IPS-18a (cell line): ENCODE results near the gene CCDC92B.
A peak's percentile ranks its signal among the peaks of the same experiment; 100 is the strongest.

Experiments
- H3K27ac ChIP-seq: one replicate; pipeline ENCODE4 v1.5.1; 2013; ENCODE audit warnings: low read length
- H3K27me3 ChIP-seq: one replicate; pipeline ENCODE4 v1.6.1; 2013; ENCODE audit warnings: mild to moderate bottlenecking, low read length; ENCODE audit not compliant: control insufficient read depth, insufficient read depth
- H3K36me3 ChIP-seq: one replicate; pipeline ENCODE4 v1.6.1; 2013; ENCODE audit warnings: low read depth, low read length; ENCODE audit not compliant: control insufficient read depth
- H3K4me1 ChIP-seq: one replicate; pipeline ENCODE4 v1.6.1; 2013; ENCODE audit warnings: low read depth, low read length; ENCODE audit not compliant: control insufficient read depth
- H3K4me3 ChIP-seq: one replicate; pipeline ENCODE4 v1.5.1; 2013; ENCODE audit warnings: low read length
- H3K9ac ChIP-seq: one replicate; pipeline ENCODE4 v1.6.1; 2013; ENCODE audit warnings: mild to moderate bottlenecking, low read length, moderate library complexity
- H3K9me3 ChIP-seq: one replicate; pipeline ENCODE4 v1.6.1; 2013; ENCODE audit warnings: low read depth, low read length; ENCODE audit not compliant: control insufficient read depth

Gene CCDC92B

DNA sequence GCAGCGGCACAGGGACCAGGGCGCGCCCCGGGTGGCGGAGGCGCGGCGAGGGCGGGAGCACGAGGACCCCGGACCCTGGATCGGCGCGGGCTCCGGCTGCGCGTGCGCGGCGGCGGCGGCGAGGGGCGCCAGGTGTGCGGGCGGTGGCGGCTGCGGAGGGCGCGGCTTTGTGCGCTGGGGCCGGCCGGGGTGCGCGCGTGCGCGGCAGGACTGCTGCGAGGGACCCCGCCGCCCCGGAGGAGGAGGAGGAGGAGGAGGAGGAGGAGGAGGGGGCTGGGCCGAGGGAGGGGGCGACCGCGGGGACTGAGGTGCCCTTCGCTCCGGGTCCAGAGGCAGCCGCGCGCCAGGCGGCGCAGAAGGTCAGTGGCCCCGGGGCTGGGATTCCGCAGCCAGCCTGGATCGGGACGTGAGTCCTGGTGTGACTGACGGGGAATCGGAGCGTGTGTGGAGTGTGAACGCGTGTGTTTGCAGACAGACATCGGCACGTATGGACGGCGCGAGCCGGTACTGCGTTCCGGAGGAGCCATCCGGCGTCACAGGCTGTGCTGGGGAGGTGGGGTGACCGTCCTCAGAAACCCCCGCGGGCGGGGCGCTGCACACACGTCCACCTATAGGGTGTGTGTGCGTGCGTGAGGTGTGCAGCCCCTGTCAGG, 27.3 kb upstream of the CCDC92B start:
- Histone ChIP-seq H3K27me3 (peaks cover 21% of the 10 kb centered on the region), H3K27ac (no peak overlapping the region), H3K4me1 (no peaks in the 10 kb centered on the region), H3K4me3 (peak overlapping the region; percentile 82), H3K9me3 (no peaks in the 10 kb centered on the region), H3K9ac (peak overlapping the region; percentile 48), H3K36me3 (no peaks in the 10 kb centered on the region)

DNA sequence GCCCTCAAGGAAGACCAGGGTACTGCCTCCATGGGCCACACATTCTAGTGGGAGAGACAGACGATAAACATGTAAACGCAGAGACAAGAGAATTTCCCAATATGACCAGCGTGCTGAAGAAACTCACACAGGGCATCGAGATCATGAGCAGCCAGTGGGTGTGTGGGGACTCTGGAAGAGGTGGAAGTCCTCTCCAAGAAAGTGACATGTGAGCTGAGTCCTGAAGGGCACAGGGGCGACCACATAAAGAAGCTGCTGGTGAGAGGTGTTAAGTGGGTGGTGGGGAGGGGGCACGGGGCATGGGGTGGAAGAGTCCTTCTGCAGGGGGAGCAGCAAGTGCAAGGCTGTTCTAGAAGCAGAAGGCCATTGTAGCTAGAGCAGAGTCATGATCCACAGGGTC, 25.8 kb upstream of the CCDC92B start:
- H3K27me3 ChIP-seq: peaks cover 21% of the 10 kb centered on the region
- H3K4me3 ChIP-seq: no peak overlapping the region

DNA sequence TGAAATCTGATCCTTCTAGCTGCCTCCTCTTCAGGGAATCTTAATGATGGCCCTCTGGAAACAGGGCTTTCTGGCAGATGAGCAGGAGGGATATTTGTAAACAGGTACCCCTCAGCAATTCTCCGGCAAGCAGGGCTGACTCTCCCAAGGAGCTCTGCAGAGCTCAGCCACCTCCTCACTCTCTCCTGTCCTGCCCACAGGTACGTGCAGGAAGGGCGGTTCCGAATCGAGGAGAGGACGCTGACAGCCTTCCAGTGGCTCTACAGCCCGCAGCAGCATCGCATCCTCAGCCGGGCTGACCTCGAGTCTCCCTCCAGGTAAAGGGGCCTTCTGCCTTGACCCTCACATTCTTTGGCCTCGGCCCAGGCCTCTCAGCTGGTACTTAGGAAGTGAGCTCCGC, 20.7 kb upstream of the CCDC92B start:
- H3K27ac ChIP-seq: no peak overlapping the region
- no peak overlapping the region for H3K4me3 ChIP-seq
- H3K36me3 ChIP-seq: no peaks in the 10 kb centered on the region
- no peaks in the 10 kb centered on the region for H3K9me3 ChIP-seq
- no peak overlapping the region for H3K9ac ChIP-seq
- peaks cover 2% of the 10 kb centered on the region for H3K27me3 ChIP-seq
- no peaks in the 10 kb centered on the region for H3K4me1 ChIP-seq

More for the DNA sequence above, 25.8 kb upstream of the CCDC92B start:
- no peaks in the 10 kb centered on the region for H3K9me3 ChIP-seq
- no peak overlapping the region for H3K27ac ChIP-seq
- no peaks in the 10 kb centered on the region for H3K4me1 ChIP-seq
- no peaks in the 10 kb centered on the region for H3K36me3 ChIP-seq
- no peak overlapping the region for H3K9ac ChIP-seq

DNA sequence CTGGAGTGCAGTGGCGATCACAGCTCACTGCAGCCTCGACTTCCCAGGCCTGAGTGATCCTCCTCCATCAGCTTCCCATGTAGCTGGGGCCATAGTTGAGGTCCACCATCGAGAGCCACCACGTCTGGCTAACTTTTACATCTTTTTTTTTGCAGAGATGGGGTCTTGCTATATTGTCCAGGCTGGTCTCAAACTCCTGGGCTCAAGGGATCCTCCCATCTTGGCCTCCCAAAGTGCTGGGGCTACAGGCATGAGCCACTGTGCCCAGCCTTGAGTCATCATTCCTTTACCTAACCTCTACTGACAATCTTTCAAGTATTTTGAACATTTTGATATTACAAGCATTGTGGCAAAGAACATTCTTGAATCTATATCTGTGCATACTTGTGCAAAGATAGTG, 9.4 kb upstream of the CCDC92B start:
- H3K4me3 ChIP-seq: no peak overlapping the region
- peaks cover 5% of the 10 kb centered on the region for H3K4me1 ChIP-seq
- H3K36me3 ChIP-seq: no peaks in the 10 kb centered on the region
- no peak overlapping the region for H3K9ac ChIP-seq
- peaks cover 31% of the 10 kb centered on the region for H3K27me3 ChIP-seq
- H3K9me3 ChIP-seq: no peaks in the 10 kb centered on the region
- no peak overlapping the region for H3K27ac ChIP-seq

DNA sequence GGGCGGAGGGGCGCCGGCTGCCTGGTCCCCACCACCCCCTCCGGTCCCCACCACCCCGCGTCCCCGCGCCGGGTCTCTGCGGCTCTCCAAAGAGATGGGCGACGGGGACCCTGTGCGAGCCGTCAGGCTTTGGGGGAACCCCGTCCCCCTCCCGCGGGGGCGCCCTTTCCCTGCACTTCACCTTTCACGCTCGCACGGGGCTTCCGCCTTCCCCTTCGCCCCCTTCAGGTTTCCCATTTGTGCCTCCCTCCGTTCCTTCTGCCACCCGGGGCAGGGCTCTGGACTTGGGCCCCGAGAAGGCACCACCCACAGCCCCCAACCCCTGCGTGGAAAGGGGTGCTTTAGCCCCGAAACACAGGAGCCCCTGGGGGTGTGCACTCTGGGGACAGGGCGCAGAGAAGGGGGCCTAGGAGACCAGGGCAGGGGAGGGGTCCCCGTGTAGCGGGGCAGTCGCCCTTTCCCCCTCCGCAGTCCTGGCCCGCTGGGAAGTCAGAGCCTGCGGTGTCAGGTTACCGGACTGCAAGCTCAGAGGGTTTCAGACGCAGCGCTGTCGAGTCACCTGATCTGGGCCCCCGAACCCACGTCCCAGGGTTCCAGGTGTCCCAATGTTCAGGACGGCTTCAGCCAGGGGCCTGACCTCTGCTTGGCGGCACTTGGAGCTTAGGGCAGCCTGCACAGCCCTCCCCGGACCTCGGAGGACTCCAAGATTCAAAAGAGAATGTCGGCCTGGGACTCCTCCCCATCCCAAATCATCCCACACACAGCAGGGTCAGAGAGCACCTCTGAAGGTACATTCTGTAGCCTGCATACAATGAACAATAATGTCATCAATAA, 6.7 kb upstream of the CCDC92B start:
- H3K27ac ChIP-seq: no peak overlapping the region
- peaks cover 33% of the 10 kb centered on the region for H3K27me3 ChIP-seq
- H3K9me3 ChIP-seq: no peaks in the 10 kb centered on the region
- no peaks in the 10 kb centered on the region for H3K36me3 ChIP-seq
- H3K4me3 ChIP-seq: peak overlapping the region; percentile 62
- peaks cover 11% of the 10 kb centered on the region for H3K4me1 ChIP-seq
- H3K9ac ChIP-seq: no peak overlapping the region

DNA sequence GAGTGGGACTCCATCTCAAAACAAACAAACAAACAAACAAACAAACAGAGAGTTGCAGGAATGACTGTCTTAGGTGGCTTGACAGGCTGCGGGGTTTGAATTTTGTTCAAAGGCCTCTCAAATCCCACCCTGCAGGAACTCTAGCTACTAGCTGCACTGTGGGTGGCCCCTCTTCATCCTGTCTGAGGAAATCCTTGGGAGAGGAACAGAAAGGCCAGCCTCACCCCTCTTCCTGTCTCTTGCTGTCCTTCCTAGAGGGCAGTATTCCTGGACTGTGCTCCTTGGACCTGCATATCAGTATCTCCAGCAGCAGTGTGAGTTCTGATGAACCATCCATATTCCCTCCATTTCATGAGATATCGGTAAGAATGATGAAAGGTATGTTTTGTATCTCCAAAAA, 2.0 kb upstream of the CCDC92B start:
- no peak overlapping the region for H3K27ac ChIP-seq
- no peak overlapping the region for H3K4me3 ChIP-seq
- no peak overlapping the region for H3K9ac ChIP-seq
- H3K27me3 ChIP-seq: peaks cover 44% of the 10 kb centered on the region
- no peaks in the 10 kb centered on the region for H3K36me3 ChIP-seq
- no peaks in the 10 kb centered on the region for H3K9me3 ChIP-seq
- H3K4me1 ChIP-seq: peaks cover 11% of the 10 kb centered on the region

DNA sequence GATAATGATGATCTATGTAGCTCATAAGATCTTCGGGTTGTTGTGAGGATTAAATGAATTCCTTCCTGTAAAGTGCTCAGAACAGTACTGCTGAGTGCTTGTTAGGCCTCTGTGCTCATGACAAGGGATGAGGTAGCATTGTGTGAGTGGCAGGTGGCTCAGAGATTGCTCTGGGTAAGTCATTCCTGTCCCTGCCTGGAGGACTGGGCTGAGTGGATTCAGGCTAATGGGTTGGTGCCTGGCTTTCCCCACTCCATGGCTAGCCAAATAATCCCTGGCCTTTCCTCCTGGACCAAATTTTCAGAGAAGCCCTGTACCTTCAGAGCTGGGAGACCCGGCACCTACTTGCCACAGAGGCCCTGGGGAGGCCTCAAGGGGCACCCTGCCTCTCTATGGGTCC, 1.3 kb upstream of the CCDC92B start:
- H3K4me3 ChIP-seq: no peak overlapping the region
- H3K27me3 ChIP-seq: peaks cover 36% of the 10 kb centered on the region
- H3K36me3 ChIP-seq: no peaks in the 10 kb centered on the region
- H3K9ac ChIP-seq: no peak overlapping the region
- no peak overlapping the region for H3K27ac ChIP-seq
- no peaks in the 10 kb centered on the region for H3K9me3 ChIP-seq
- H3K4me1 ChIP-seq: peaks cover 10% of the 10 kb centered on the region

DNA sequence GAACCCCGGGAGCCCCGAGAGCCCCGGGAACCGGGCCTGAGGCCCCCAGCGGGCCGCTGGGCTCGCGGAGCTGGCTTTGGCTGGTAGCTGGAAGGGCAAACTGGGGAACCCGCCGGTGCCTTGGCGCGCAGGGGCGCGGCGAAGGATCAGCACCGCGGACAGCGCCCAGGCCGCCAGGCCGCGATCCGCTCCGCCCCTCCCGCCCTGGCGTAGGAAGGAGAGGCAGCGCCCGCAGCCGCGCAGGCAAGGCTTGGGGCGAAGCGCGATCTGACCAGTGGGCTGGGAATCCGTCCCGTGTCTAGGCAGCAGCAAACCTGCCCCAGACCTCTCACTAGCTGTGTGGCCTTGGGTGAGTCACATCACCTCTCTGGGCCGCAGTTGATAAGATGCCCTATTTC, 331 bp upstream of the CCDC92B start:
- no peaks in the 10 kb centered on the region for H3K9me3 ChIP-seq
- H3K9ac ChIP-seq: no peak overlapping the region
- H3K36me3 ChIP-seq: no peaks in the 10 kb centered on the region
- H3K27ac ChIP-seq: no peak overlapping the region
- peaks cover 10% of the 10 kb centered on the region for H3K4me1 ChIP-seq
- peak overlapping the region; percentile 13 for H3K4me3 ChIP-seq
- peaks cover 31% of the 10 kb centered on the region for H3K27me3 ChIP-seq

DNA sequence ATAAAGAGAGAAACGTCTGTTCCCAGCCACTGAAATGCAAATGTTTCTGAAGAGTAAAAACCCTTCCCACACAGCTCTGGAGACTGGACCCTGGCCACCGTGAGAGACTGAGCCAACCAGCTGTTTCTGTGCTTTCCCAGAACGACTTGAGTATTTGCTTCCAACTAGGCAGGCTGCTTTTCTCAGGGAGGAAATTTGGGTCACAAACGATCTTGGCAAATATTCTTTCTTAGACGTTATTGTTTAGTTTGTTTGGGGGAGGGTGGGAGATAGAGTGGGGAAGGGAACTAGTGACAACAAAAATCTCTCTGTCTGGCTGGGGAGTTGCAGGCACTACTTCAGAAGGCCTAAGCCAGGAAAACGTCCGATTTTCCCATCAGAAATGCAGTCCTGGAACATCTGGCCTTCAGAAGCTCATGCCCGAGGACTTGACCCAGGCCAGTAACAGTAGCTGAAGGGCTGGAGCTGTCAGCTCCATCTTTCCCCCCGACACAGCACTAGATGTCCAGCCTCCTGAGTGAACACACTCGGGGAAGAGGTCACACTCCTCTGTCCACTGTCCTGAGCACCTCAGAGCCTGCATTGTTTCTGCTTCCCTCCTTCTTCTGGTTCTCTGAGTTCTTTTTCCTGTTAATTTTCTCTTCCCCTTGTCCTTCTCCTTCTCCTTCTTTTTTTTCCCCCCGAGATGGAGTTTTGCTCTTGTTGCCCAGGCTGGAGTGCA, 4.0 kb downstream of the CCDC92B start:
- no peak overlapping the region for H3K4me3 ChIP-seq
- no peak overlapping the region for H3K27ac ChIP-seq
- H3K9ac ChIP-seq: no peak overlapping the region
- peaks cover 4% of the 10 kb centered on the region for H3K4me1 ChIP-seq
- no peaks in the 10 kb centered on the region for H3K9me3 ChIP-seq
- H3K27me3 ChIP-seq: peaks cover 18% of the 10 kb centered on the region
- H3K36me3 ChIP-seq: no peaks in the 10 kb centered on the region

DNA sequence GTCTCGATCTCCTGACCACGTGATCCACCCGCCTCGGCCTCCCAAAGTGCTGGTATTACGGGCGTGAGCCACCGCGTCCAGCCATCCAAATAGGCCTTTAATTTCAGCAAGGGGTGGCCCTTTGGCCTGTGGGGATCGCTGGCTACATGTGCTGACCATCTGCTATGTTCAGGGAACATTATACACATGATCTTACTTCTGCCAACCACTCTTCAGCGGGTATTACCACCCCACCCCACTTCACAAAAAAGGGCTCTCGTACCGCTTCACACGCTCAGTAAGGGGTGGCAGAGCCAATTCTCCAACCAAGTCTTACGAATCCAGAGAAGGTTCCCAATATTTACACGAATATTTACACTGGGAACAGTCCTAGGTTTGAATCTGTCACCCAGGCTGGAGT, 11.8 kb downstream of the CCDC92B start:
- H3K9ac ChIP-seq: no peak overlapping the region
- H3K4me1 ChIP-seq: no peaks in the 10 kb centered on the region
- H3K36me3 ChIP-seq: no peaks in the 10 kb centered on the region
- H3K4me3 ChIP-seq: no peak overlapping the region
- no peaks in the 10 kb centered on the region for H3K9me3 ChIP-seq
- H3K27ac ChIP-seq: no peak overlapping the region
- no peaks in the 10 kb centered on the region for H3K27me3 ChIP-seq

DNA sequence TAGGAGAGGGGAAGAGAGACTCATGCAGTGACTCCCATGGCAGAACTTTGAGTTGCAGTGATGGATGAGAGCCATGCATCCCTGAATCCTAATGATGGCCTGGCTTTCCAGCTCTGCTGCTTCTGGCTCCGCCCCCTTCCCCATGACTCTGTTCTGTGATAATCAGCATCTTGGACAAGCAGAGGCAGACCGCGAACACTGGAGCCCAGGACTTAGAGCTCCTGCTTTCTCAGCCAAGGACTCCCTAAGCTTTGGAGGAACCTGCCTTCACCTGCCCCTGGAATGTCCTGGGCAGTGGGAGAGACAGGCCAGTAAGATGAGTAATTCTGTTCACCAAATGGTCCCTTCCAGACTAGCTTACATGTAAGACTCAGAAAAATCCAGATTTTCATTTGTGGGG, 12.5 kb downstream of the CCDC92B start:
- Histone ChIP-seq H3K4me1 (no peaks in the 10 kb centered on the region), H3K27ac (no peak overlapping the region), H3K27me3 (no peaks in the 10 kb centered on the region), H3K9me3 (no peaks in the 10 kb centered on the region), H3K36me3 (no peaks in the 10 kb centered on the region), H3K4me3 (no peak overlapping the region), H3K9ac (no peak overlapping the region)
